Measurements from ENCODE around the gene CX3CR1.
"Not testable (repeated sequence)": the region's sequence is repeated elsewhere in the genome, so short reads cannot be mapped to it uniquely, and the experiment has no call there.

The CX3CR1 gene

DNA sequence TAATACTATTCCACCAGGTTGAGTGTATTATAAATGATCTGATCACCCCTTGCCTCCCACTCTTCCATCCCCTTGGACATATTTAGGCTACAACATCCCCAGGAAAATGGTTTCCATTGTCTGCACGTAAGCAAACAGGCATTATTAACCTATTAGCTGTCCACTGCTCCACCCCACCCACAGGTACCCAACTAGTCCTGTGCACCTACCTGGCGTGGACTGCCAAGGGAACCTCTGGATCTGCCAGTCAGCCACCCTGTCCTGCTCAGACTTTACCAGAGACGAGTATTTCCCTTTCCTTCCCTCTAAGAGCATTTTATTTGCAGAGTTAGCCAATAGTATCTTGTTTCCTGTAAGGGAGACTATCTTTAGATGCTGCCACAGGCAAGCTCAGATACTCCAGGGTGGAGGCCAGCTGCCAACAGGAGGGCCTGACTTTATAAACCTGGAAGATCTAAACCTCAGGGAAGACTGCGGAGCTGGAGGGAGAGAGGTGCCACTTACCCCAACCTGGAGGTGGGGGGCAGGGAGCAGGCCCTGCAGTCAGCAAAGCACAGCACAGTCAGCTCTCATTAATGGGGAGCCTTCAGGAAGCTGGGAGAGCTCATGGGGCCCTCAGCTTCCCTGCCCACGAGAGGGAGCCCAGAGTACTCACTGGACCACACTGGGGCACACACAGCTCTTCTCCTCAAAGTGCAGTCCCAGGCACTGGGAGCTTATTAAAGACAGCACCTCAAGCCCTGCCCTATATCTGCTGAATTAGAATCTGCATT, at the start of gene CX3CR1:
Gene CX3CR1, minus strand, starts transcription at position 292 of the 773 bp plus-strand sequence. CDS start 13,527 bp downstream, outside the sequence.
- no peak for DNase-seq

DNA sequence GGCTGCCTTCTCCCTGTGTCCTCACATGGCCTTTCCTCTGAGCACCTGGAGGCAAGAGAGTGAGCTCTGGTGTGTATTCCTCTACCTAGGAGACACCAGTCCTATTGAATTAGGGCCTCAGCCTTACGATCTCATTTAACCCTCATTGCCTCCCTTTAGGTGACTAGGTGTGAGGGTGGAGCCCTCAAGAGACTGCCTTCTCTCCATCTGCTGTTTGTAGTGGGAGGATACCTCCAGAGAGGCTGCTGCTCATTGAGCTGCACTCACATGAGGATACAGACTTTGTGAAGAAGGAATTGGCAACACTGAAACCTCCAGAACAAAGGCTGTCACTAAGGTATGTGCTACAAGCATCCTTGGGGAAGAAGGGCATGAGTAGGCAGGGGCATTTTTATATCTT, 49.7 kb upstream of the CX3CR1 start, which contains the start of gene CCR8:
Gene CCR8, plus strand, starts transcription at position 217 of the 400 bp plus-strand sequence. CDS start 2,623 bp downstream, outside the sequence.
- DNase-seq, result no peak

DNA sequence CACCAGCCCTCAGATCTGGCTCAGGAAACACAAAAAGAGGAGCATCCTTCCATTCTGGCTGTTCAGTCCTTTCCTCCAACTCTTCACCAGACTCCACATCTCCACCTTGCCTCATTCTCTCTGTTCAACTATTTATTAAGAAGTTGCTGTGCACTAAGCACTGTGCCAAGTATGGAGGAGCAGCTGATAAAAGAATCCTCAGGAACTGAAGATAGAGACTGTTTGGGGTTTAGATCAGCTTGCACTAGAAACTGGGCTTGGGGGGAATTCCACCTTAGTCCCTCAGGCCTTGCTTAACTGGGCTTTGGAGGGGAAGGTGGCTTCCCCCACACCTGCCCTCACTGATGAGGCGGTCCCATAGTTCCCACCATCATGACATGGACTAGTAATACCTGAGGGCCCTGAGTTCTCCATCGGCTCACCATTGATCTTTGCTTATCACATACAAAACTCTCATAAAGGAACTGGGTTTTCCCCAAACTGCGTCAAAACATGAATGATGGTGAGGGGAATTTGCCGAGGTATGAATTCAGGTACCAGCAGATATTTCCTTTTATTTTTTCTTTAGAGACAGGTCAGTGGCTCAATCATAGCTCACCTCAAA, 48.0 kb upstream of the CX3CR1 start:
- no peak for DNase-seq

DNA sequence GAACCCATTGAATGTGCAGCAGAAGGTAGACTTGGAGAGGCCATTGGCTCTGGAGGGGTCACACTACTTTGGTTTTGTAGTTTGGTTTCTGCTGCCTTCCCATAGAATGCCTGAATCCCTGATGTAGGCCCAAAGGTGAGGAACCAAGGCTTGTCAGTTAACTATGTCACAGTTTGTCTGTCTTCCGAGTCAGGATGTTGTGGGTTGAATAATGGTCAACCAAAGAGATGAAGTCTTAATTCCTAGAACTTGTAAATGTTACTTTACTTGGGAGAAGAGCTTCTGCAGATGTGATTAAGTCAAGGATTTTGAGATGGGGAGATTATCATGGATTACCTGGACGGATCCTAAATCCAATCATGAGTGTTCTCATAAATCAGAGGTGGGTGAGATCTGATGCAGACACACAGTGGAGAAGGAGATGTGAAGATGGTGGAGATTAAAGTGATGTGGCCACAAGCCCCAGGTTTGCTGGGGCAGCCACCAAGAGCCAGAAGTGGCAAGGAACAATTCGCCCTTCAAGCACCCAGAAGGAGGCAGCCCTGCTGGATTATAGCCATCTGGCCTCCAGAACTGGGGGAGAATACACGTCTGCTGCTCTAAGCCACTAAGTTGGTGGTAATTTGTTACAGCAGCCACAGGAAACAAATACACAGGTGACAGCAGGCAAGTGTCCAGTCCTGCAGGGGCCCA, 47.4 kb upstream of the CX3CR1 start:
- no peak for DNase-seq

GRCh38 chr3:39325236-39325635, 45.4 kb upstream of the CX3CR1 start:
- DNase-seq, result no peak

- DNase-seq, result no peak
These were observed 43.7 kb upstream of the CX3CR1 start for GRCh38 chr3:39323494-39323893.

DNA sequence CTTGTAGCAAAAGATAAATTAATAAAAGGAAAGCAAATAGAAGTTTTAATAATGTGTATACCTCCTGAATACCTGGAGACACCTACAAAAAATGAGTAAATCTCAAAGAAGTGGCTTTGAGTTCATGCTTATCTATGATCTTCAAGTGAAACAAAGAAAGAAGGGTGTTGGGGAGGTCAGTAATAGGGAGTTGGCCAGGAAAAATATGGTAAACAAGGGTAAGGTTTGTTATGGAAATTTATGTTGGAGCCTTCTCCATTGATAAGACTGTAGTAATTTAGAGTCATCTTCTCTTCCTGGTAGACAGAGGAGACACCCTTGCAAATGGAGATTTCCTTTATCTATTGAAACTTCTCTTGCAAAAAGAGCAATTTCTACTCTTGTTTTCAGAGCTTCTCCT, 43.1 kb upstream of the CX3CR1 start:
- no peak for DNase-seq

GRCh38 chr3:39322209-39322715, 42.4 kb upstream of the CX3CR1 start:
- DNase-seq, result not testable (repeated sequence)

GRCh38 chr3:39321574-39321983, 41.7 kb upstream of the CX3CR1 start:
- not testable (repeated sequence) for DNase-seq

GRCh38 chr3:39319249-39319648, 39.4 kb upstream of the CX3CR1 start:
- DNase-seq, result no peak

- no peak for DNase-seq
These were observed 38.5 kb upstream of the CX3CR1 start for GRCh38 chr3:39318301-39318700.

DNA sequence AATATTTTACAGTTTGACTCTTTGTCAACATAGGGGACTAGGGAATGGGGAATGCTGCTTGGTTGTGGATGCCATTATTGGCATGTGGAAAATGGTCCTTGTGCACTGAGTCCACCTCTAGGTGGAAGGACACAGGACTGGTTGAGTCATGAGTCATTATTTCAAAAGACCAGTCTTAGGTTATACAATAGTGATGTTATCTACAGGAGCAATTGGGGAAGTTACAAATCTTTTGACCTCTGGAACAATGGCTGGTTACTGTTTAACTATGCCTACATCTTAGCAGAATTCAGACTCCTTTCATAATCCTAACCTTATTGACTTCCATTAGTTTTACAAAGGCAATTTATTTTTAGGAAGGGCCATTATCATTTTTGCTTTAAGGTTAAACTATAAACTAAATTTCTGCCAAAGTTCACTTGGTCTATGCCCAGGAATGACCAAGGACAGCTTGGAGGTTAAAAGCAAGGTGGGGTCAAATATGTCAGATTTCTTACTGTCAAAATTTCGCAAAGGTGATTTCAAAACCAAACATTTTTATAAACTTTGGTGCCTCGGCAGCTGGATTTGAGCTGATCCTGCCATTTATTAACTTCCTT, 37.8 kb upstream of the CX3CR1 start:
- DNase-seq, result no peak

- no peak for DNase-seq
These were observed 35.6 kb upstream of the CX3CR1 start for GRCh38 chr3:39315420-39315819.

DNA sequence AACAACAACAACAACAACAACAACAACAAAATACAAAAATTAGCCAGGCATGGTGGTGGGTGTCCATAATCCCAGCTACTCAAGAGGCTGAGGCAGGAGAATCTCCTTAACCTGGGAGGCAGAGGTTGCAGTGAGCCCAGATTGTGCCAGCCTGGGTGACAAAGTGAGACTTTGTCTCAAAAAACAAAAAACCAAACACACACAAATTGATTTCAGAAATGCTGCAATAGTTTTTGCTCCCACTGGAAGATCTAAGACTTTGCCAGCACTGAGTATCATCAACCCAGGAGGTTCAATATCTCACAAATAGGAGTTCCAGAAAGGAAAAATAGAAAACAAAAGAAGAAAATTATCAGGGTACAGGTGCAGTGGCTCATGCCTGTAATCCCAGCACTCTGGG, 33.5 kb upstream of the CX3CR1 start:
- DNase-seq, result no peak

GRCh38 chr3:39302178-39302577, 22.3 kb upstream of the CX3CR1 start:
- no peak for DNase-seq

GRCh38 chr3:39299279-39299678, 19.4 kb upstream of the CX3CR1 start:
- no peak for DNase-seq

GRCh38 chr3:39296197-39297077, 16.6 kb upstream of the CX3CR1 start:
- no peak for DNase-seq

DNA sequence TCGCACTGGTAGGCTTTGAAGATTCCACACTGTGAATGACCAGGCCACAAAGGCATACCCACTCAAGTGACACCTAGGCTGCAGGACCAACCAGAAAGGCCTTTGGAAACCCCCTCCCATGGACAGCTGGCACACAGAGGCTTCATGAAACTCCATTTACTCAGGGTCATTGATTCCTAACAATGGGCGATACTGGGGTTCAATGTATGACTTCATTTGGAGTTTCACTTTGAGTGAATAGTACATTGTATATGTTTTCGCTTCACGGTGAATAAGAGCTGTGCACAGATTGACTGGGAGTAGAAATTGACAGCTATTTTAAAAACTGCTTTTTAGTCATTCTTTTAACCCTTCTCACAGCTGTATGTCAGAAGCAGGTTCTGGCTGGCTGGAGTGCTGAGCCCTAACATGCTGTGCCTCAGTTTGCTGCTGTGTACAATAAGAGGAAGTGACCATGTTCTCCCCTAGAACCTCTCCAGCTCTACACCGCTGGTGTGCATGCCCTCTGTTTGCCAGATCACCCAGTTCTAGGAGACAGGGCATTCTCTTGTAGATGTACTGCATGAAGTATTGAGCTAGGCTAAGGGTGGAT, 15.4 kb upstream of the CX3CR1 start:
- no peak for DNase-seq

DNA sequence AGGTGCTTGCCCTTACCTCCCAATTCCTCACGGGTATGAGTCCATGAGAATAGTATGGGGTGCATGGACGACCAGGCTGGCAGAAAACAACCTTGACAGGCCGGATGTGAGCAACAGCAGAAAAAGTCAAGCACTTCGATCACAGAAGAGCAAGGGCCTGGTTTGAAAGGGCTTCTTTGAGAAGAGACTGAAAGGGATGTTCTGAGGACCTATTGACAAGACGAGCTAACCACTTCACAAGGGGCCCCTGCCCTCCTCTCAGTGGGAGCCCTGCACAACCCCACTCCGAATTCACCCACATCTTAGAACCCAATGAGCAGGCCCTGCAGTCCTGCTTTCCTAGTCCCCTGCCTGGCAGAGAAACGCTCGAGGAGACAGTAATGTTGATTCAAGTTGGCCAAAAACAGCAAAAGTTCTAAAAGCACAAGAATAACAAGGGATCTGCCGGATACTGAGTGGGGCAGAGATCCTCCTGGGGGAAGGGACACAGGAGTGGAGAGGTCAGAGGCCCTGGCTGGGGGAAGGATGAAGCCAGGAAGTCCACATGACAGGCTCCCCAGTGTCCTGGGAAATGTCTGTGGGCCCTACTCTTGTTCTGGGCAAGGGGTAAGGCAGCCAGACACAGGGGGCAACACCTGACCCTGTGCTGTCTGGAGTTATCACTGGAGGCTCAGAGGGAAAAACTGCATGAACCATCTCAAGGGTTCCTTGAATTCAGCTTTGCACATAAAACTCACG, 14.8 kb upstream of the CX3CR1 start:
- no peak for DNase-seq

DNA sequence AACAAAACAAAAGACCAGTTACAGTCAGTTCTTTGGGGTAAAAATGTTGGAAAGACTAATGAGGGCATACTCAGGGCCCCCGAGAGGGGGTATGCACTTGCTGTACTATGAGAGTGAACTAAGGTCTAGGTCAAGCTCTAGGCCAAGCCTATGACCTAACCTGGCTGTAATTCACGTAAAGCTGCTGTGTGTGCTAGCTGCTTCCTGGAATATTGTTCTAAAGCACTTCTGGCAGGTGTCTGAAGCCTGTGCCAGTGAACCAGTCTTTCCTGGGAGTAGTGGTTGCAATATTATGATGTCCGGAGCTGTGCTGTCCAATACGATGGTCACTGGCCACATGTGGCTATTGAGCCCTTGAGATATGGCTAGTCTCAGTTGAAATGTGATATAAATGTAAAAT, 13.1 kb upstream of the CX3CR1 start:
- DNase-seq, result no peak

DNA sequence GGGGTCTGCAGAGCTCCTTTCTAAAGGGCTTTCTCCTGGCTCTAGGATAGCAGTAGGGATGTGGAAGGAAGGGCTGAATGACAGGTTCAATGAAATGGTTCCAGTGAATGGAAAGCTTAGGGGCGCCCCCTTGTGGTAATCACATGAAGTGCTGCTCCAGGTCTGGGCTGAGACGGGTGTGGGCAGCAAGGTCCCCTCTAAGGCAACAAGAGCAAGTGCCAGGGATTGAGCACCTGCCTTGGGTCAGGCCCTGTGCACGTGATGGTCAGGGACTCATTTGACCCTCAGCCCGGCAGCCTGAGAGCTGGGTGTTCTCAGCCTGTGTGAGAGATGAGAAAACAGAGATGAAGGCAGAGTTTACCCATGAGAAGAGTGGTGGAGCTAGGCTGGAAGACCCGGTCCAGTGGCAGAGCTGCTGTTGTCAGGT, 12.1 kb upstream of the CX3CR1 start:
- peak; percentile 69 for DNase-seq

Data from activated naive CD4-positive, alpha-beta T cell treated with anti-CD3 and anti-CD28 coated beads, Interleukin-2, amount 50 U/mL, for 16 hours (primary cell).